ENCODE data around the gene TACSTD2. TPM values are rescaled to one million over a fixed set of nuclear protein-coding genes. Genes with fewer than 3 reads are reported as not detected.

TACSTD2 gene
- total and polyA plus RNA-seq, 2 of the 13 experiments (the other 11 are each of a cell fraction or from before 2014, with no cell fraction given) = not detected

DNA sequence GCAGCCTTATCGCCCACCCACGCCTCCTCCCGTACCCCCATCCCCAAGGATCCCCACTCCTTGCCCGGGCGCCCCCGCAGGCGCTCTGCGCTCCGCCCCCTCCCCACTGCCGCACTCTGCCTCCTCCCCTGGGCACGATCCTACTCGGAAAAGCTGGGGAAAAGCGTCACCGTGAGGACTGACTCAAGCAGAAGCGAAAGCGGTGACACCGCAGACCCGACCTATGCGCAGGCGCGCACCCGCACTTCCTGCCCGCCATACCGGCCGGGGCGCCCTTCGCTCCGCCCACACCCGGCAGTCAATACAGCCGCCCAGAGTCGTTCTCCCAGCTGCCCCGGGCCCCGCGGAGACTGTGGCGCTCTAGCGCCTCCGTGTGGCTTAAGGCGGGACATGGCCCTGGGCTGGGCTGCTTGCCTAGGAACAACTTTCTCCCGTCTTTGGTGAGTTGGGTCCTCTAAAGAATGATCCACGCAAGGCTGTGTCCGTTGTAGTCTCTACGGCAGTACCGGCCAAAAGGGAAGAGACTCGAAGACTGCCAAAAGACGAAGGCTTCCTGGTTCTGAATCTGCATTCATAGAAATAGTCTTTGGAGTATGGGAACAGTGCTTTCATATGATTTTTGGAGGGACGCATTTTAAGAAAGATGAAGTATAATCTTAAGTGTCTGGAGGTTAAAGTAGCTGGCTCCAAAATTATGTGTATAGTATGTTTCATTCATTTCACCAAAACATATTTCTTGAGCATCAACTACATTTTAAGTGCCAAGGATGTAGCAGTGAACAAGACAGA lies 30.3 kb downstream of the TACSTD2 start, which contains the start of gene OMA1 (continued):
- TF ChIP-seq, protein P1, sequence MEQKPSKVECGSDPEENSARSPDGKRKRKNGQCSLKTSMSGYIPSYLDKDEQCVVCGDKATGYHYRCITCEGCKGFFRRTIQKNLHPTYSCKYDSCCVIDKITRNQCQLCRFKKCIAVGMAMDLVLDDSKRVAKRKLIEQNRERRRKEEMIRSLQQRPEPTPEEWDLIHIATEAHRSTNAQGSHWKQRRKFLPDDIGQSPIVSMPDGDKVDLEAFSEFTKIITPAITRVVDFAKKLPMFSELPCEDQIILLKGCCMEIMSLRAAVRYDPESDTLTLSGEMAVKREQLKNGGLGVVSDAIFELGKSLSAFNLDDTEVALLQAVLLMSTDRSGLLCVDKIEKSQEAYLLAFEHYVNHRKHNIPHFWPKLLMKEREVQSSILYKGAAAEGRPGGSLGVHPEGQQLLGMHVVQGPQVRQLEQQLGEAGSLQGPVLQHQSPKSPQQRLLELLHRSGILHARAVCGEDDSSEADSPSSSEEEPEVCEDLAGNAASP (CRISPR knock-in tag; IDR thresholded peaks at IDR 0.05; ENCODE audit: borderline replicate concordance) = 0 out of 2 replicates have a peak, but pooled peaks have one; percentile 57
- TF ChIP-seq ELF1 (CRISPR knock-in tag; IDR thresholded peaks at IDR 0.05) (peak; percentile 93), PCBP1 (IDR thresholded peaks at IDR 0.05; ENCODE audit: borderline replicate concordance, low read depth, low read length) (0 out of 2 replicates have a peak, but pooled peaks have one; percentile 20), BHLHE40 (IDR thresholded peaks at IDR 0.05; ENCODE audit: low read length) (peak; percentile 61; the same call in 1 of the 2 replicates), ZNF333 (CRISPR knock-in tag; IDR thresholded peaks at IDR 0.05; ENCODE audit: borderline replicate concordance) (peak; percentile 47; the same call in 1 of the 2 replicates), ASH2L (IDR thresholded peaks at IDR 0.05; ENCODE audit: insufficient read length, low read depth, low read length) (peak; percentile 44), SOX13 (IDR thresholded peaks at IDR 0.05) (no peak), SOX13 (CRISPR knock-in tag; conservative IDR thresholded peaks at IDR 0.05 in 1 of 2, IDR thresholded peaks at IDR 0.05 in 1 of 2) (peak in 1 of 2 experiments; percentile 43; a peak in 1 of 4 replicates), PHF8 (CRISPR knock-in tag; IDR thresholded peaks at IDR 0.05) (peak; percentile 72), MIER2 (CRISPR knock-in tag; IDR thresholded peaks at IDR 0.05) (0 out of 2 replicates have a peak, but pooled peaks have one; percentile 15), SOX6 (IDR thresholded peaks at IDR 0.05) (no peak), SOX6 (CRISPR knock-in tag; IDR thresholded peaks at IDR 0.05) (peak; percentile 58), SRSF1 (optimal IDR thresholded peaks at IDR 0.05; ENCODE audit: low read depth, low read length) (peak; percentile 30), RARA (CRISPR knock-in tag; IDR thresholded peaks at IDR 0.05) (peak; percentile 23; the same call in 1 of the 2 replicates), TBX2 (CRISPR knock-in tag; IDR thresholded peaks at IDR 0.05; ENCODE audit: borderline replicate concordance) (peak; percentile 35; the same call in 1 of the 2 replicates), HOXA3 (CRISPR knock-in tag; IDR thresholded peaks at IDR 0.05) (peak; percentile 94), POLR2A (IDR thresholded peaks at IDR 0.05; ENCODE audit: insufficient read depth in 1 of 2, low read depth in 2 of 2, low read length in 2 of 2) (peak; percentile 78 to 84)
- TF ChIP-seq, protein P2, sequence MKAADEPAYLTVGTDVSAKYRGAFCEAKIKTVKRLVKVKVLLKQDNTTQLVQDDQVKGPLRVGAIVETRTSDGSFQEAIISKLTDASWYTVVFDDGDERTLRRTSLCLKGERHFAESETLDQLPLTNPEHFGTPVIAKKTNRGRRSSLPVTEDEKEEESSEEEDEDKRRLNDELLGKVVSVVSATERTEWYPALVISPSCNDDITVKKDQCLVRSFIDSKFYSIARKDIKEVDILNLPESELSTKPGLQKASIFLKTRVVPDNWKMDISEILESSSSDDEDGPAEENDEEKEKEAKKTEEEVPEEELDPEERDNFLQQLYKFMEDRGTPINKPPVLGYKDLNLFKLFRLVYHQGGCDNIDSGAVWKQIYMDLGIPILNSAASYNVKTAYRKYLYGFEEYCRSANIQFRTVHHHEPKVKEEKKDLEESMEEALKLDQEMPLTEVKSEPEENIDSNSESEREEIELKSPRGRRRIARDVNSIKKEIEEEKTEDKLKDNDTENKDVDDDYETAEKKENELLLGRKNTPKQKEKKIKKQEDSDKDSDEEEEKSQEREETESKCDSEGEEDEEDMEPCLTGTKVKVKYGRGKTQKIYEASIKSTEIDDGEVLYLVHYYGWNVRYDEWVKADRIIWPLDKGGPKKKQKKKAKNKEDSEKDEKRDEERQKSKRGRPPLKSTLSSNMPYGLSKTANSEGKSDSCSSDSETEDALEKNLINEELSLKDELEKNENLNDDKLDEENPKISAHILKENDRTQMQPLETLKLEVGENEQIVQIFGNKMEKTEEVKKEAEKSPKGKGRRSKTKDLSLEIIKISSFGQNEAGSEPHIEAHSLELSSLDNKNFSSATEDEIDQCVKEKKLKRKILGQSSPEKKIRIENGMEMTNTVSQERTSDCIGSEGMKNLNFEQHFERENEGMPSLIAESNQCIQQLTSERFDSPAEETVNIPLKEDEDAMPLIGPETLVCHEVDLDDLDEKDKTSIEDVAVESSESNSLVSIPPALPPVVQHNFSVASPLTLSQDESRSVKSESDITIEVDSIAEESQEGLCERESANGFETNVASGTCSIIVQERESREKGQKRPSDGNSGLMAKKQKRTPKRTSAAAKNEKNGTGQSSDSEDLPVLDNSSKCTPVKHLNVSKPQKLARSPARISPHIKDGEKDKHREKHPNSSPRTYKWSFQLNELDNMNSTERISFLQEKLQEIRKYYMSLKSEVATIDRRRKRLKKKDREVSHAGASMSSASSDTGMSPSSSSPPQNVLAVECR (CRISPR knock-in tag; IDR thresholded peaks at IDR 0.05; ENCODE audit: borderline replicate concordance) = peak; percentile 73; the same call in 1 of the 2 replicates
- TF ChIP-seq, protein P3, sequence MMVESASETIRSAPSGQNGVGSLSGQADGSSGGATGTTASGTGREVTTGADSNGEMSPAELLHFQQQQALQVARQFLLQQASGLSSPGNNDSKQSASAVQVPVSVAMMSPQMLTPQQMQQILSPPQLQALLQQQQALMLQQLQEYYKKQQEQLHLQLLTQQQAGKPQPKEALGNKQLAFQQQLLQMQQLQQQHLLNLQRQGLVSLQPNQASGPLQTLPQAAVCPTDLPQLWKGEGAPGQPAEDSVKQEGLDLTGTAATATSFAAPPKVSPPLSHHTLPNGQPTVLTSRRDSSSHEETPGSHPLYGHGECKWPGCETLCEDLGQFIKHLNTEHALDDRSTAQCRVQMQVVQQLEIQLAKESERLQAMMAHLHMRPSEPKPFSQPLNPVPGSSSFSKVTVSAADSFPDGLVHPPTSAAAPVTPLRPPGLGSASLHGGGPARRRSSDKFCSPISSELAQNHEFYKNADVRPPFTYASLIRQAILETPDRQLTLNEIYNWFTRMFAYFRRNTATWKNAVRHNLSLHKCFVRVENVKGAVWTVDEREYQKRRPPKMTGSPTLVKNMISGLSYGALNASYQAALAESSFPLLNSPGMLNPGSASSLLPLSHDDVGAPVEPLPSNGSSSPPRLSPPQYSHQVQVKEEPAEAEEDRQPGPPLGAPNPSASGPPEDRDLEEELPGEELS (CRISPR knock-in tag; IDR thresholded peaks at IDR 0.05) = peak; percentile 58
- TF ChIP-seq, protein P4, sequence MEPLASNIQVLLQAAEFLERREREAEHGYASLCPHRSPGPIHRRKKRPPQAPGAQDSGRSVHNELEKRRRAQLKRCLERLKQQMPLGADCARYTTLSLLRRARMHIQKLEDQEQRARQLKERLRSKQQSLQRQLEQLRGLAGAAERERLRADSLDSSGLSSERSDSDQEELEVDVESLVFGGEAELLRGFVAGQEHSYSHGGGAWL (CRISPR knock-in tag; IDR thresholded peaks at IDR 0.05) = no peak

All from HepG2 (cell line).